Measurements from ENCODE around the gene SYDE2.
"Not testable (repeated sequence)": the region's sequence is repeated elsewhere in the genome, so short reads cannot be mapped to it uniquely, and the experiment has no call there.

Gene SYDE2, protein sequence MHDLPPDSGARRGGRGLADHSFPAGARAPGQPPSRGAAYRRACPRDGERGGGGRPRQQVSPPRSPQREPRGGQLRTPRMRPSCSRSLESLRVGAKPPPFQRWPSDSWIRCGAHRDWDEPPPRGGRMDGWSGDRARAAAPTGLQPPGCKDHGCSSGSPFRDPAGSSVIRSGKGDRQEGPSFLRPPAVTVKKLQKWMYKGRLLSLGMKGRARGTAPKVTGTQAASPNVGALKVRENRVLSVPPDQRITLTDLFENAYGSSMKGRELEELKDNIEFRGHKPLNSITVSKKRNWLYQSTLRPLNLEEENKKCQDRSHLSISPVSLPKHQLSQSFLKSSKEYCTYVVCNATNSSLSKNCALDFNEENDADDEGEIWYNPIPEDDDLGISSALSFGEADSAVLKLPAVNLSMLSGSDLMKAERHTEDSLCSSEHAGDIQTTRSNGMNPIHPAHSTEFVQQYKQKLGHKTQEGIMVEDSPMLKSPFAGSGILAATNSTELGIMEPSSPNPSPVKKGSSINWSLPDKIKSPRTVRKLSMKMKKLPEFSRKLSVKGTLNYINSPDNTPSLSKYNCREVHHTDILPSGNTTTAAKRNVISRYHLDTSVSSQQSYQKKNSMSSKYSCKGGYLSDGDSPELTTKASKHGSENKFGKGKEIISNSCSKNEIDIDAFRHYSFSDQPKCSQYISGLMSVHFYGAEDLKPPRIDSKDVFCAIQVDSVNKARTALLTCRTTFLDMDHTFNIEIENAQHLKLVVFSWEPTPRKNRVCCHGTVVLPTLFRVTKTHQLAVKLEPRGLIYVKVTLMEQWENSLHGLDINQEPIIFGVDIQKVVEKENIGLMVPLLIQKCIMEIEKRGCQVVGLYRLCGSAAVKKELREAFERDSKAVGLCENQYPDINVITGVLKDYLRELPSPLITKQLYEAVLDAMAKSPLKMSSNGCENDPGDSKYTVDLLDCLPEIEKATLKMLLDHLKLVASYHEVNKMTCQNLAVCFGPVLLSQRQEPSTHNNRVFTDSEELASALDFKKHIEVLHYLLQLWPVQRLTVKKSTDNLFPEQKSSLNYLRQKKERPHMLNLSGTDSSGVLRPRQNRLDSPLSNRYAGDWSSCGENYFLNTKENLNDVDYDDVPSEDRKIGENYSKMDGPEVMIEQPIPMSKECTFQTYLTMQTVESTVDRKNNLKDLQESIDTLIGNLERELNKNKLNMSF

GRCh38 chr1:85200463-85201339 is at the start of gene SYDE2:
Gene SYDE2 (minus strand): TSS chr1:85201016. CDS start chr1:85200996, 20 bp downstream.
- in situ Hi-C loops (cut with HindIII; ENCODE audit: low sequenced_read_pairs), result no loop called here

DNA sequence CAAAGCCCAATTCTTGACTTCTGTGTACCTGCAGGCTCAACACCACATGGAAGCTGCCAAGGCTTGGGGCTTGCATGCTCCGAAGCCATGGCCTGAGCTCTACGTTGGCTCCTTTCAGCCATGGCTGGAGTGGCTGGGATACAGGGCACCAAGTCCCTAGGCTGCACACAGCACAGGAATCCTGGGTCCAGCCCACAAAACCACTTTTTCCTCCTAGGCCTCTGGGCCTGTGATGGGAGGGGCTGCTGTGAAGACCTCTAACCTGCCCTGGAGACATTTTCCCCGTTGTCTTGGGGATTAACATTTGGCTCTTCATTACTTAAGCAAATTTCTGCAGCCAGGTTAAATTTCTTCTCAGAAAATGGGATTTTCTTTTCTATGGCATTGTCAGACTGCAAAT is 48.2 kb upstream of the SYDE2 start:
- in situ Hi-C loops (cut with HindIII; ENCODE audit: low sequenced_read_pairs), result not testable (repeated sequence)

GRCh38 chr1:85245891-85246290 is 45.1 kb upstream of the SYDE2 start:
- in situ Hi-C loops (cut with HindIII; ENCODE audit: low sequenced_read_pairs), result no loop called here

DNA sequence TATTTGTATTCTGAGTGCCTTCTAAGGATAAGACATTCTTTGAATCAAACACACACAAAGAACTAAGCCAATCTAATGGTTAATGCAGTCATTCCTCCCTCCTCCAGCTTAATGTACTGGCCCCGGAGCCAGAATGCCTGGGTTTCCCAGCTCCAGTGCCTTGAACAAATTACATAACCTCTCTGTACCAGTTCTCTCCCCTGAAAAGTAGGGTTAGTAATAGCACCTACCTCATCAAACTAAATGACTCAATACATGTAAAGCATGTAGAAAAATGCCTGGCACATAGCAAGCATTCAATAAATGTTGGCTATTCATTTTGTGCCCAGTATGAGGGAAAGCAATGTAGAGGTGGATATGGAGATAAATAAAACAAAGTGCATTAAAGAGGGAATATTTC is 44.6 kb upstream of the SYDE2 start:
- in situ Hi-C loops (cut with HindIII; ENCODE audit: low sequenced_read_pairs), result no loop called here

GRCh38 chr1:85244271-85245061 is 43.6 kb upstream of the SYDE2 start:
- in situ Hi-C loops (cut with HindIII; ENCODE audit: low sequenced_read_pairs), result no loop called here

DNA sequence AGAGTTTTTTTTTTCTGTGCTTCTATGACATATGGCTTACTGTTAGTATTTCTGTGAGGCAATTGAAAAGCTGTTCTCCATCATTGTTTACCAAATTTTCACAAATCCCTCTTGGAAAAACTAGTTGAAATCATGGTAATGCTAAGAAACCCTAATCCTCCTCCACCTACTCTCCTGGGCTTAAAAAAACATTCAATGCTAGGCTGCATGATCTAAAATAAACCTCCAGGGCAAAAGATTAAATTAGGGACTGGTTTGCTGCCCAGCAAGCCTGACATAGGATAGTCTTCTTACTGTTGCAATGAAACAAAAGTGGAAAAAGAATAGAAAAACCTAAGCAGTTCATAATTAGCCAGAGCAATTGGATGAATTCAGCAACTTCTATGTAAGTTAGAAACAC is 42.6 kb upstream of the SYDE2 start:
- in situ Hi-C loops (cut with HindIII; ENCODE audit: low sequenced_read_pairs), result no loop called here

- in situ Hi-C loops (cut with HindIII; ENCODE audit: low sequenced_read_pairs), result no loop called here
These were observed 39.8 kb upstream of the SYDE2 start for GRCh38 chr1:85240643-85241042.

GRCh38 chr1:85240174-85240601 is 39.4 kb upstream of the SYDE2 start:
- in situ Hi-C loops (cut with HindIII; ENCODE audit: low sequenced_read_pairs), result no loop called here

DNA sequence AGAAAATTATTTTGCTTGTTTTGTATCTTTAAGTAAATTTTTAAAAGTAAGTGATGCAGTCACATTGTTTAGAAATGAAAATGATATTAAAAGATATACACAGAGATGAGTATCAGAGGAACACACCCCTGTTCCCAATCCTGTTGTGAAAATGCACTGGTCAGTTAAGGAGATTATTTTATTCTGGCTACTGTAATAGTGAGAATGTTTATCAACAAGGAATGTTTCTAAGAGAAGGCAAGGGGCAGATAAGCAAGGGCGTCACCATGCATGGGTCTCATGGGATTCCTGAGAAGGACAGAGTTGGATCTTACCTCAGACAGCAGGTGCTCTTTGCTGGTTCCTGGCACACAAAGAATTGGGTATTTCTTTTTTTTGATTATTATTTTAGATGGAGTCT is 36.8 kb upstream of the SYDE2 start:
- in situ Hi-C loops (cut with HindIII; ENCODE audit: low sequenced_read_pairs), result no loop called here

DNA sequence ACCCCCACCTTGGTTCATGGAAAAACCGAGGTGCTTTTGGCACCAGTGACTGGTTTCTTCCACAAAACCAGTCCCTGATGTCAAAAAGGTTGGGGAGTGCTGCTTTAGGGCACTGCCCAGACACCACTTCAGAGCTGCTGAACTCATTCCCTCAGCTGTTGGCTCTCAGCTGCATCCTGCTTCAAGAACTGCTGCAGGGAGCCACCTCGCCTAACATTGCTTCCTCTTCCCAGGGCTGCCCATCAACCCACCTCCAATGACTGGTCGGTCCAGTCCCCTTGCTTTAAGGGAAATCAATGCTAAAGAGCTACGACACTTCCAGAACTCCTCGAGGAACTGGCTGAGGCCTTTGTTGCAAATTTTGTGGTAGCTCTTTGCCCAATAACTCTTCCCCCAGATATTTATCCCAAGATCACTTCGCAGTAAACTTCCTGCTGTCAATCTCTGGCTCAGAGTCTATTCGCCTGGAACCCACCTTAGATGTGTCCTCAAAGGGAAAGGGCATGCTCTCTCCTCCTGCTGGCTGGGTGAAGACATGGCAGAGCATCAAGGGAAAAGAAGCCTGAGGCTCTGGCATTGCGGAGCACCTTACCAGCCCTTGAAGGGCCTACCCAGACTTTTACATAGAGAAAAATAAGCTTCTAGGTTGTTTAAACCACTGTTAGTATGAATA is 29.6 kb upstream of the SYDE2 start:
- in situ Hi-C loops (cut with HindIII; ENCODE audit: low sequenced_read_pairs), result no loop called here

DNA sequence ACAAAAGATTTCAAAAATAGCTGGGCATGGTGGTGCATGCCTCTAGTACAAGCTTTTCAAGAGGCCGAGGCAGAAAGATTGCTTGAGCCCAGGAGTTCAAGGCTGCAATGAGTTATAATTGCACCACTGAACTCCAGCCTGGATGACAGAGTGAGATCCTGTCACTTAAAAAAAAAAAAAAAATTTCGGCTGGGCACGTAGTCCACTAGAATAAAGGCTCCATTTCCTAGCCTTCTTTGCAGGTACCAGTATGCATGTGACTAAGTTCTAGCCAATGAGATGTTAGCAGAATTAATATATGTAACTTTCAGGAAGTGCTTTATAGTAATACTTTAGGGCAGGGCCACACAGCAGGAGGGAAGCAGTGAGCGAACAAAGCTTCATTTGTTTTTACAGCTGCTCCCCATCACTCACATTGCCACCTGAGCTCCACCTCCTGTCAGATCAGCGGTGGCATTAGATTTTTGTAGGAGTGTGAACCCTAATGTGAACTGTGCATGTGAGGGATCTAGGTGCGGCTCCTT is 28.8 kb upstream of the SYDE2 start:
- in situ Hi-C loops (cut with HindIII; ENCODE audit: low sequenced_read_pairs), result no loop called here

GRCh38 chr1:85228972-85229371 is 28.2 kb upstream of the SYDE2 start:
- in situ Hi-C loops (cut with HindIII; ENCODE audit: low sequenced_read_pairs), result no loop called here

DNA sequence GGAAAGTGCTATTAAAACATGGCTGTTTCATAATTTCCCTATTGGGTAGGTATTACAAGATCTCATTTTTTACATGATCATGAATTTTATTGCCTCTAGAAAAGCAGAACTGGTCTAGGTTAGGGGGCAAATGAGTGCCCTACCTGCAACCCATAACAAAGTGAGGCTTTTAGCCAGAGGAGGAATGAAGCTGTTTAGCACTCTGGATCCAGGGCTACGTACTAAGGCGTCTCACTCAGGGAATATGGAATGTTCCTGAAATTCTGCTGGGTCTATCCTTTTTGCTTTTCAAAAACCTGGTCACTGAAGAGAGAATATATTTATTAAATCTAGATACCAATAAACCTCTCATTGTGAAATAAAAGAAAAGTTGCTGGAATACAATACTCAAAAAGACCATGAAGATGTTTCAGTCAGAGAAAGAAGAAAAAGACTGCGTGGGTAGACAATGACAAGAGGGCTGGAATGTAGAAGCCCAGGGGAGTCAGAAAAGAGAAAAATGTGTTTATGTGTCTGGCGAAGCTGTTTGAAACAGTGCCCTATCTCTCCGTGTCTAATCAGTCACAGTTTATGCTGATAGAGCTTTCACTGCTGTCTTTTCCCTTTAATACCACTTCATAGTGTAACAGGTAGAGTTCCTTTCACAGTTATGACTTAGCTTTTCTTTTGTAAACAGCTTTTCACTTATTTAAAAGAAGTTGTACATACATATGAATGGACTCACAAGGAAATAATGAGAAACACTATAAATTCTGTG is 25.0 kb upstream of the SYDE2 start:
- in situ Hi-C loops (cut with HindIII; ENCODE audit: low sequenced_read_pairs), result no loop called here

DNA sequence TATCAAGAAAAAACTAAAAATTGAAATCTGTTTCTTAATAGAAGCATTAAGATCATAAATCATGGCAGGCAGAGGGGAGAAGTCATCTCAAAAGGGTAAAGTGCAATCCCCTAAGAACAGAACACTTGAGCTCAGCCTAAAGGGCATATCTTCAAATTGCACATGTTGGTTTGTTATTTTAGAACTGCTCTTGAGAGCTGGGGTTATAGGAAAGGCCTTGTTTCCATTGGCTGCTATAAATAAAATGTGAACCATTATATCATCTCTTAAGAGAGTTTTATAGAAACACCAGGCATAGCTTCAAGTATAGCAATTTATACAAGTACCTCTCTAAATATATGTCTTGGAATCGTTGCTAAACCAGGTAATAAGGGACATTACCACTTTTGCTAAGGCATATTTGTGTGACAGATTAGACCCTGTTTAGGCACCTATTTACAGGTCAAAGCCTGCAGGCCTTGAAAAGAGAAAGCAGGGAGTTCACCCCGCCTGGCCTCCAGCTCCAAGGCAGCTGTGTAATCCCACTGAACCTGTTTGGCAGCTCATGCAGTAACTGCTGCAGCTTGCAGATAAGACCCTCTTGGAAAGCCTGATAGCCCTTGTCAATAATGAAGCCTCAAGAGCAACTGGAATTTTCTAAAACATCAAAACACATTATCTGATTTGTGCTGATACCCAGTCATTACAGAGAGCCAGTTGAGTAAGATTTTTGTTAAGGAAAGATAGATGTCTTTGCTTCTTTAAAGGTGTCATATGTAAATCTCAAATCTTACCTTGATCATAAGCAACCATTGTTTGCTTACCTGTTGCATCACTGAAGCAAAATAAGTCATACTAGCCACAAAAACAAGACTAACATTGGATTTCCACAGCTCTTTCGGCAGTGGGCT is 24.2 kb upstream of the SYDE2 start:
- in situ Hi-C loops (cut with HindIII; ENCODE audit: low sequenced_read_pairs), result no loop called here

DNA sequence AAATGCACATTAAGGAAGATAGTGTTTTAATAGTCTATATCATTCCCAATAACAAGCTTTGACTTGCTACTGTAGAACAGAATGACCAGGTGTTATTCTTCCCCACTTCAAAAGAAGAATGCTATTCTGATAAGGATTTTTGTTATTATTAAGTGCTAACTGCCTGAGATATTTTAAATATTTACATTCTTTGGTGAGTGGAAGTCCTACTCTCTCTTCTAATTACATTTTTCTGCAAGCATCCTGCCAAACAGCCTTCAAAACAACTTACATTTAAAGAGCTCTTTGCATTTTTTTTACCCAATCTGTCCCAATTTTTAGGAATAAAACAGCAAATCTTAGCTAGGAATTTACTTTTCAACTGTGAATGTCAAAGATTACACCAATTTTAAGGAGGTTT is 23.5 kb upstream of the SYDE2 start:
- in situ Hi-C loops (cut with HindIII; ENCODE audit: low sequenced_read_pairs), result no loop called here

GRCh38 chr1:85223334-85223733 is 22.5 kb upstream of the SYDE2 start:
- in situ Hi-C loops (cut with HindIII; ENCODE audit: low sequenced_read_pairs), result no loop called here

DNA sequence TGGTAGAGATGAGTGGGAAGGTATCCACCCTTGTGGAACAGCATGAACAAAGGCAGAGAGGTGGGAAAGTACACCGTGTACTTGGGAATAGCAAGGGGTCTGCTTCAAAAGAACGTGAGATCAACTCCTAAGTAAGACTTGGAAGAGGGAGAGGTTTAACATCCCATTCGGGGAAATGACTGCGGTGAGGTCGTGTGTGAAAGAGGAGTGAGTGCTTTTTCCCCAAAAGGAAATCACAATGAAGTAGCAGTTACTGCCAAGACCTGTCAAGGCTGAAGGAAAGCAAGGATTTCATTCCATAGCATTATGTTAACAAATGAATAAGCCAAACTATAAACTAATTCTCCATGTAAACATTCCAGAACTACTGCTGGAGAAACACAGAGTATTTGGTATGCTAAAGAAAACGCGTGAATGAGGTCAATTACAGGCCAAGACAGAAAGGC is 20.0 kb upstream of the SYDE2 start:
- in situ Hi-C loops (cut with HindIII; ENCODE audit: low sequenced_read_pairs), result no loop called here

Measured in DLD1 (cell line).